K562 (cell line): ENCODE measurements around the gene ADAMTS2.

Experiments
- CSDE1 ChIP-seq, 2 experiments: fragments of 450-650 bp; IDR thresholded peaks; 2 replicates each; pipeline ENCODE4 v1.6.1; 2016; ENCODE audit warnings: mild to moderate bottlenecking in 1 of 2
- FOXK1 ChIP-seq: sonication (generic); formaldehyde crosslinking; IDR thresholded peaks from 2 replicates; pipeline ENCODE4 v1.8.0; 2022; ENCODE audit warnings: missing genetic modification reagents, mild to moderate bottlenecking, borderline replicate concordance
- FOXM1 ChIP-seq, 2 experiments: fragments of 450-650 bp in 1 of 2; sonication (generic) in 1 of 2; formaldehyde crosslinking in 1 of 2; IDR thresholded peaks; 2 replicates each; pipeline versions ENCODE4 v1.6.1 to v1.9.0; 2017 to 2022; ENCODE audit warnings: low read depth in 2 of 2, mild to moderate bottlenecking in 2 of 2, missing genetic modification reagents in 1 of 2, moderate library complexity in 1 of 2
- MAX ChIP-seq: sonication (generic); formaldehyde crosslinking; IDR thresholded peaks from 2 replicates; pipeline ENCODE4 v1.9.0; 2022; ENCODE audit warnings: mild to moderate bottlenecking, missing genetic modification reagents
- SPI1 ChIP-seq: IDR thresholded peaks from 2 replicates; pipeline ENCODE4 v1.6.1; 2011; ENCODE audit warnings: low read depth, low read length, control low read depth, borderline replicate concordance
- ZNF318 ChIP-seq, 2 experiments: fragments of 450-650 bp; IDR thresholded peaks; 2 replicates each; pipeline ENCODE4 v1.6.1; 2016; ENCODE audit warnings: mild to moderate bottlenecking in 2 of 2, borderline replicate concordance in 1 of 2, low read depth in 1 of 2, moderate library complexity in 1 of 2
- ZNF592 ChIP-seq: fragments of 450-650 bp; IDR thresholded peaks from 2 replicates; pipeline ENCODE4 v1.6.1; 2017; ENCODE audit warnings: antibody characterized with exemption, mild to moderate bottlenecking
- TF ChIP-seq, protein P1 (sequence below), 3 experiments: IDR thresholded peaks in 2 of 3; conservative IDR thresholded peaks in 1 of 3; 2 replicates each; pipeline ENCODE4 v1.5.1; 2011 to 2012; ENCODE audit warnings: low read length in 3 of 3, mild to moderate bottlenecking in 3 of 3, control low read depth in 2 of 3, improper control_type of control experiment in 1 of 3, inconsistent platforms in 1 of 3, low read depth in 1 of 3, mixed read lengths in 1 of 3, moderate library complexity in 1 of 3; ENCODE audit not compliant: insufficient read depth in 2 of 3

DNA sequence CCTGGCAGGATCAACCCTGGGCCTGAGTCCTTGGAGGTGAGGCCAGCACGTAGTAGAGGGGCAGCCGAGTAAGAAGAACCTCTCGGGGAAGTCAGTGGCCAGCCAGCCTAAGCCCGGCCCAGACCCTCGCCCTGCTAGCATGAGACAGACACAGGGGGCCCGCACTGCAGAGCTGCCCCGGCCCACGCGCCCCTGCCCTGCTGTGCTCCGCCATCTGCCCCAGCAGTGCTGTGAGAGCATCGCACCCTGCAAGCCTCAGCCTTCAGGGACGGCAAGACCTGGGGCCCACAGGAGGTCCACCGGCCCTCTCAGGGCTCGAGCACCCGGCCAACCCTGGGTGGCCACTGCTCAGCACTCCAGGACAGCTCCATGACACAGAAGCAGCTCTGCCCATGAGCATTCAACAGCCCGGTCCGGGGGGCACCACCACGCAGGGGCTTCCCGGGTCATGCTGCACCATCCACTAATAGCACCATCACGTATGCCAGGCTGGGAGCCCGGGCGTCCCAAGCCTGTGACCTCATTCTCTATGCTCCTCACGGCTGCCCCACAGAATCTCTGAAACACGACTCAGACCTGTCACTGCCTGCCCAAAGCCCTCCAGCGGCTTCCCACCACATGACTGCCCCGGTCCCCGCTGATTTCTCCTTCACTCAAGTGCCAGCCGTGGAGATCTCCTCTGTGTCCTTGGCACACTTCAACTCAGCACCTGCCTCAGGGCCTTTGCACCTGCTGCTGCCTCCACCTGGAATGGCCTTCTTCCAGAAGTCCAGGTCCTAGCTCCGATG, 38.1 kb downstream of the ADAMTS2 start:
- TF ChIP-seq ZNF592 (no peak), MAX (CRISPR knock-in tag) (no peak), ZNF318 (IDR thresholded peaks at IDR 0.05; ENCODE audit: borderline replicate concordance in 1 of 2, low read depth in 1 of 2) (no peak), SPI1 (no peak), FOXM1 (IDR thresholded peaks at IDR 0.05; ENCODE audit: low read depth) (no peak), FOXM1 (CRISPR knock-in tag; IDR thresholded peaks at IDR 0.05; ENCODE audit: low read depth) (no peak), CSDE1 (IDR thresholded peaks at IDR 0.05) (no peak), FOXK1 (CRISPR knock-in tag) (no peak)
- TF ChIP-seq, protein P1, sequence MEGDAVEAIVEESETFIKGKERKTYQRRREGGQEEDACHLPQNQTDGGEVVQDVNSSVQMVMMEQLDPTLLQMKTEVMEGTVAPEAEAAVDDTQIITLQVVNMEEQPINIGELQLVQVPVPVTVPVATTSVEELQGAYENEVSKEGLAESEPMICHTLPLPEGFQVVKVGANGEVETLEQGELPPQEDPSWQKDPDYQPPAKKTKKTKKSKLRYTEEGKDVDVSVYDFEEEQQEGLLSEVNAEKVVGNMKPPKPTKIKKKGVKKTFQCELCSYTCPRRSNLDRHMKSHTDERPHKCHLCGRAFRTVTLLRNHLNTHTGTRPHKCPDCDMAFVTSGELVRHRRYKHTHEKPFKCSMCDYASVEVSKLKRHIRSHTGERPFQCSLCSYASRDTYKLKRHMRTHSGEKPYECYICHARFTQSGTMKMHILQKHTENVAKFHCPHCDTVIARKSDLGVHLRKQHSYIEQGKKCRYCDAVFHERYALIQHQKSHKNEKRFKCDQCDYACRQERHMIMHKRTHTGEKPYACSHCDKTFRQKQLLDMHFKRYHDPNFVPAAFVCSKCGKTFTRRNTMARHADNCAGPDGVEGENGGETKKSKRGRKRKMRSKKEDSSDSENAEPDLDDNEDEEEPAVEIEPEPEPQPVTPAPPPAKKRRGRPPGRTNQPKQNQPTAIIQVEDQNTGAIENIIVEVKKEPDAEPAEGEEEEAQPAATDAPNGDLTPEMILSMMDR (IDR thresholded peaks at IDR 0.05 in 2 of 3, conservative IDR thresholded peaks at IDR 0.05 in 1 of 3; ENCODE audit: insufficient read depth in 2 of 3, low read depth in 1 of 3, low read length in 3 of 3), result no peak
